PFSK-1 (cell line): ENCODE data around the gene B4GALT6.

Experiments
- FOXP2 ChIP-seq: optimal IDR thresholded peaks from 2 replicates; pipeline ENCODE3; 2011; ENCODE audit warnings: borderline replicate concordance, control low read depth, inconsistent platforms; ENCODE audit not compliant: insufficient read depth; ENCODE audit errors: extremely low read length, extremely low read depth
- POLR2AphosphoS5 ChIP-seq: IDR thresholded peaks from 2 replicates; pipeline ENCODE4 v1.6.1; 2012; ENCODE audit warnings: low read depth, mild to moderate bottlenecking, control low read depth, low read length, moderate library complexity
- SIN3A ChIP-seq: IDR thresholded peaks from 2 replicates; pipeline ENCODE4 v1.6.1; 2012; ENCODE audit warnings: mild to moderate bottlenecking, low read length, moderate library complexity, borderline replicate concordance; ENCODE audit not compliant: insufficient read depth
- TAF1 ChIP-seq: IDR thresholded peaks from 2 replicates; pipeline ENCODE4 v1.6.1; 2012; ENCODE audit warnings: low read length, control low read depth, borderline replicate concordance; ENCODE audit not compliant: insufficient read depth
- TF ChIP-seq, protein P1 (sequence below), 2 experiments: IDR thresholded peaks; 2 replicates each; pipeline versions ENCODE4 v1.6.1 to v1.8.0; 2011 to 2012; ENCODE audit warnings: low read depth in 2 of 2, low read length in 2 of 2, control low read depth in 1 of 2, inconsistent platforms in 1 of 2, mild to moderate bottlenecking in 1 of 2, moderate library complexity in 1 of 2; ENCODE audit not compliant: insufficient read depth in 1 of 2

DNA sequence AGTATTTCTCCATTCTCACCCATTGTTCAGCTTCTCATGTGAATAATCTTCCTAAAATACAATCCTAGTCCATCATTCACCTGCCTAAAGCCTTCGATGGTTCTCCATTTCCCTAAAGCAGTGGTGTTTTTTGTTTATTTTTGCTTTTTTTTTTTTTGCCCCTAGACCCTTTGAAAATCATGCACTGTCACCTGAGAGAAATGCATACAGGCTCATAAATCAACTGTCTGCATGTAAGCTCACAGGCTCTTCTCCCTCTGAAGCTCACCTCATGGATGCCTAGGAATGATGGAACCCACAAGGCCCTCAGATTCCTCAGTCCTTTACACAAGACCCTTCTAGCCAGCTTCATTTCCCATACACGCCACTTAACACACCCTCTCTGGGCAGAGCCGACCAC, 31.5 kb downstream of the B4GALT6 start:
- TF ChIP-seq POLR2AphosphoS5 (no peak), TAF1 (no peak), SIN3A (no peak), FOXP2 (no peak)
- TF ChIP-seq, protein P1, sequence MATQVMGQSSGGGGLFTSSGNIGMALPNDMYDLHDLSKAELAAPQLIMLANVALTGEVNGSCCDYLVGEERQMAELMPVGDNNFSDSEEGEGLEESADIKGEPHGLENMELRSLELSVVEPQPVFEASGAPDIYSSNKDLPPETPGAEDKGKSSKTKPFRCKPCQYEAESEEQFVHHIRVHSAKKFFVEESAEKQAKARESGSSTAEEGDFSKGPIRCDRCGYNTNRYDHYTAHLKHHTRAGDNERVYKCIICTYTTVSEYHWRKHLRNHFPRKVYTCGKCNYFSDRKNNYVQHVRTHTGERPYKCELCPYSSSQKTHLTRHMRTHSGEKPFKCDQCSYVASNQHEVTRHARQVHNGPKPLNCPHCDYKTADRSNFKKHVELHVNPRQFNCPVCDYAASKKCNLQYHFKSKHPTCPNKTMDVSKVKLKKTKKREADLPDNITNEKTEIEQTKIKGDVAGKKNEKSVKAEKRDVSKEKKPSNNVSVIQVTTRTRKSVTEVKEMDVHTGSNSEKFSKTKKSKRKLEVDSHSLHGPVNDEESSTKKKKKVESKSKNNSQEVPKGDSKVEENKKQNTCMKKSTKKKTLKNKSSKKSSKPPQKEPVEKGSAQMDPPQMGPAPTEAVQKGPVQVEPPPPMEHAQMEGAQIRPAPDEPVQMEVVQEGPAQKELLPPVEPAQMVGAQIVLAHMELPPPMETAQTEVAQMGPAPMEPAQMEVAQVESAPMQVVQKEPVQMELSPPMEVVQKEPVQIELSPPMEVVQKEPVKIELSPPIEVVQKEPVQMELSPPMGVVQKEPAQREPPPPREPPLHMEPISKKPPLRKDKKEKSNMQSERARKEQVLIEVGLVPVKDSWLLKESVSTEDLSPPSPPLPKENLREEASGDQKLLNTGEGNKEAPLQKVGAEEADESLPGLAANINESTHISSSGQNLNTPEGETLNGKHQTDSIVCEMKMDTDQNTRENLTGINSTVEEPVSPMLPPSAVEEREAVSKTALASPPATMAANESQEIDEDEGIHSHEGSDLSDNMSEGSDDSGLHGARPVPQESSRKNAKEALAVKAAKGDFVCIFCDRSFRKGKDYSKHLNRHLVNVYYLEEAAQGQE (IDR thresholded peaks at IDR 0.05; ENCODE audit: insufficient read depth in 1 of 2, low read depth in 2 of 2, low read length in 2 of 2): no peak
